GM19372 (cell line): Measurements from ENCODE around the gene CENPV.

Experiments used
- ATAC-seq: cut with Tn5 transposase; IDR thresholded peaks from one replicate; pipeline ENCODE4 v1.9.1; 2021; ENCODE audit warnings: mild to moderate bottlenecking, low read depth, moderate library complexity; ENCODE audit not compliant: unreplicated experiment

The CENPV gene

GRCh38 chr17:16363749-16364536 is 10.7 kb upstream of the CENPV start:
- peak; percentile 68 for ATAC-seq

- no peak for ATAC-seq
Observed at GRCh38 chr17:16361874-16362273, 8.6 kb upstream of the CENPV start.

GRCh38 chr17:16358394-16358793 is 5.1 kb upstream of the CENPV start:
- ATAC-seq: no peak

- no peak for ATAC-seq
Observed at GRCh38 chr17:16354585-16354984, 1.3 kb upstream of the CENPV start.

GRCh38 chr17:16352667-16353316 is 477 bp downstream of the CENPV start:
- no peak for ATAC-seq

- ATAC-seq: no peak
Observed at GRCh38 chr17:16352303-16352666, 984 bp downstream of the CENPV start.

- ATAC-seq: no peak
Observed at GRCh38 chr17:16351831-16352230, 1.4 kb downstream of the CENPV start.

GRCh38 chr17:16349431-16349830 is 3.8 kb downstream of the CENPV start:
- ATAC-seq: no peak

- no peak for ATAC-seq
Observed at GRCh38 chr17:16348586-16348985, 4.7 kb downstream of the CENPV start.

- ATAC-seq: no peak
Observed at GRCh38 chr17:16346721-16347271, 6.5 kb downstream of the CENPV start.

GRCh38 chr17:16345565-16345964 is 7.7 kb downstream of the CENPV start:
- no peak for ATAC-seq

GRCh38 chr17:16343569-16343968 is 9.7 kb downstream of the CENPV start:
- no peak for ATAC-seq

GRCh38 chr17:16342979-16343378 is 10.3 kb downstream of the CENPV start:
- ATAC-seq: no peak

- ATAC-seq: no peak
Observed at GRCh38 chr17:16339959-16340358, 13.3 kb downstream of the CENPV start.

- ATAC-seq: no peak
Observed at GRCh38 chr17:16339402-16339801, 13.9 kb downstream of the CENPV start.

- ATAC-seq: no peak
Observed at GRCh38 chr17:16338391-16338790, 14.9 kb downstream of the CENPV start.

GRCh38 chr17:16329519-16330271 is 23.6 kb downstream of the CENPV start:
- no peak for ATAC-seq

GRCh38 chr17:16328997-16329396 is 24.3 kb downstream of the CENPV start:
- no peak for ATAC-seq

- no peak for ATAC-seq
Observed at GRCh38 chr17:16327018-16327417, 26.3 kb downstream of the CENPV start.

GRCh38 chr17:16325964-16326363 is 27.3 kb downstream of the CENPV start:
- ATAC-seq: no peak

GRCh38 chr17:16322636-16323035 is 30.6 kb downstream of the CENPV start:
- no peak for ATAC-seq
